Left ventricle myocardium inferior (tissue), 1 donor: ENCODE measurements around the gene L3MBTL4. TPM values are rescaled to one million over a fixed set of nuclear protein-coding genes. Genes with fewer than 3 reads are reported as not detected.

ENCODE experiments used
- DNase-seq: peaks from one replicate; pipeline ENCODE4 v3.0.0-alpha.2; 2020
- H3K27ac ChIP-seq: fragments of 200-600 bp; replicated peaks from 2 replicates; pipeline ENCODE4 v1.8.0; 2021
- H3K27me3 ChIP-seq: fragments of 200-600 bp; 2 replicates; pipeline ENCODE4 v1.8.0; 2021; ENCODE audit warnings: low read depth
- H3K36me3 ChIP-seq: fragments of 200-600 bp; 2 replicates; pipeline ENCODE4 v1.8.0; 2021
- H3K4me1 ChIP-seq: fragments of 200-600 bp; 2 replicates; pipeline ENCODE4 v1.8.0; 2021
- H3K4me3 ChIP-seq: fragments of 200-600 bp; 2 replicates; pipeline ENCODE4 v1.8.0; 2021; ENCODE audit warnings: mild to moderate bottlenecking, moderate library complexity
- H3K9me3 ChIP-seq: fragments of 200-600 bp; replicated peaks from 2 replicates; pipeline ENCODE4 v1.8.0; 2021
- intact Hi-C: fragments of 100-400 bp; cut with micrococcal nuclease; formaldehyde crosslinking; loops from one replicate; pipeline ENCODE4 v1.11.0; 2022
- total RNA-seq: library from RNA; stranded (reverse); fragmentation: NEBNext Ultra II Directional; extraction: Animal tissue kit (Norgen Biotek cat#: 25700); gene quantifications from one replicate; pipeline ENCODE4 v1.2.1, GENCODE V29; 2021
- TF ChIP-seq, protein P1 (sequence below): fragments of 200-600 bp; IDR thresholded peaks from 2 replicates; pipeline ENCODE4 v1.8.0; 2021; ENCODE audit warnings: antibody characterized with exemption, mild to moderate bottlenecking, borderline replicate concordance
- donor health status: DM: no; HTN: yes; CAD: no; lungs with severe emphysema.

The L3MBTL4 gene
- total RNA-seq, 1 donor from 2014 or later = 3.5 TPM

DNA sequence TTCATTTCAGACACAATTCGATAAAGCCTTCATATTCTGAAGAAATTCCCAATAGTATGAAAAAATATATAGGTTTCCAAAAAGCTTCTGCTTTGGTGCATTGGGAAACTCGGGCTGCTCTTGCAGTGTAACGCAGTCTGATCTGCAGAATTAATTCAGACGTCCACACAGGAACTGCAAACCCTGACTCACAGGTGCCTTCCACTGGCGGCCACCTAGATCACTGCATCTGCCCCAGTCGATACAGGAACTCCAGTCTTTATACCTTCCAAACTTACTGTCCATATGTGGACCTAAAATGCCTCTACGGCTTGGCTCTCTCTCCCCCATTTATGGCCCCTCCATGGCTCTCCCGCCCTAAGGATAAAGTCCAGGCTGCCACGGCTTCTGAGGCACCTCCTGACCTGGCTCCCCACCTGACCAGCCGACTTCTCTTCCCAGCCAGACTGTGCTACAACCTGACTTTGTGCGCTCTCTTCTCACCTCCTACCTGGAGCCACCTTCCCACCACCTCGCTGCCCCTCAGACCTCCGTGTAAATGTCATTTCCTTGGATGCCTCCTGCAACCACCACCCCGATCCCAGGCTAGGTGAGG lies 39.7 kb downstream of the L3MBTL4 start:
- intact Hi-C loops = no loop called here
- no peak for DNase-seq
- no peaks in the 10 kb centered on the region for H3K4me1 ChIP-seq
- TF ChIP-seq, protein P1, sequence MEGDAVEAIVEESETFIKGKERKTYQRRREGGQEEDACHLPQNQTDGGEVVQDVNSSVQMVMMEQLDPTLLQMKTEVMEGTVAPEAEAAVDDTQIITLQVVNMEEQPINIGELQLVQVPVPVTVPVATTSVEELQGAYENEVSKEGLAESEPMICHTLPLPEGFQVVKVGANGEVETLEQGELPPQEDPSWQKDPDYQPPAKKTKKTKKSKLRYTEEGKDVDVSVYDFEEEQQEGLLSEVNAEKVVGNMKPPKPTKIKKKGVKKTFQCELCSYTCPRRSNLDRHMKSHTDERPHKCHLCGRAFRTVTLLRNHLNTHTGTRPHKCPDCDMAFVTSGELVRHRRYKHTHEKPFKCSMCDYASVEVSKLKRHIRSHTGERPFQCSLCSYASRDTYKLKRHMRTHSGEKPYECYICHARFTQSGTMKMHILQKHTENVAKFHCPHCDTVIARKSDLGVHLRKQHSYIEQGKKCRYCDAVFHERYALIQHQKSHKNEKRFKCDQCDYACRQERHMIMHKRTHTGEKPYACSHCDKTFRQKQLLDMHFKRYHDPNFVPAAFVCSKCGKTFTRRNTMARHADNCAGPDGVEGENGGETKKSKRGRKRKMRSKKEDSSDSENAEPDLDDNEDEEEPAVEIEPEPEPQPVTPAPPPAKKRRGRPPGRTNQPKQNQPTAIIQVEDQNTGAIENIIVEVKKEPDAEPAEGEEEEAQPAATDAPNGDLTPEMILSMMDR = no peak
- H3K27ac ChIP-seq = no peak overlapping the region
- peaks cover 38% of the 10 kb centered on the region for H3K9me3 ChIP-seq
- no peaks in the 10 kb centered on the region for H3K27me3 ChIP-seq
- H3K4me3 ChIP-seq = no peak overlapping the region
- no peaks in the 10 kb centered on the region for H3K36me3 ChIP-seq

DNA sequence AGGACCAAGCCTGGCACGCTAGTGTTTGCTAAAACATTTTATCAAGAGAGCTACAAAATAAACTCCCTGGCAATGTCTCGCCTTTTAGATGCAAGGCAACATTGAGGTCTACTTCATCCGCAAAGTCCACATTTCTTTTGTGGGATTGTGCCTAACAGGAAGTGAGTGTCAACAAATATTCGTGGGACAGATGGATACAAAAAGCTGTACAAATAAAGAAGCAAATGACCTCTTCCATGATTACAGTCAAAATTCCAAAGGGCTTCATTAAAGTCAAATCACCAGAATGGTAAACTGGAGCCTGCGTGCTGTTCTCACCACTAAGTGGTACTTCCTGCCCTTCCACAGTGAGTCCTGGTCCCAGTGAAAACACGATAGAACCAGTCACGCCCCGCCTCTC lies 40.4 kb downstream of the L3MBTL4 start:
- TF ChIP-seq, protein P1 = no peak
- intact Hi-C loops = no loop called here
- no peaks in the 10 kb centered on the region for H3K4me1 ChIP-seq
- peaks cover 32% of the 10 kb centered on the region for H3K9me3 ChIP-seq
- no peaks in the 10 kb centered on the region for H3K27me3 ChIP-seq
- H3K36me3 ChIP-seq = no peaks in the 10 kb centered on the region
- DNase-seq = no peak
- no peak overlapping the region for H3K4me3 ChIP-seq
- no peak overlapping the region for H3K27ac ChIP-seq

DNA sequence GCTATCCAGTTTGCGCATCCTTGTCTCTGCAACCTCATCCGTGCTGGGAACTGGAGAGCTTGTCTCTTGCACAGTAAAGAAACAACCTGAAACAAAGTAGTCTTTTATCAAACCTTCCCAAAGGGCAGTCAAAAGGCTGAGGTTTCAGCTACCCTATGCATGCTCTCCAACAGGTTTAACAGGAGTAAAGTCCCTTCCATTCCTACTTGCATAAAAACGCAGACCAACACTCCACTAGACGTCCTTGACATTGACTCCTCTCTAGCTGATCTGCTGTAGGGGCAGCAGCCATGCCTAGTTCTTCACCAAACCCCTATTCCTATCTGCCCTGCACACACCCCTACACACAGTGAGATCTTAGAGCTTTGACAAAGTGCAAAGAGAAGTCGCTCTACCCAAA lies 41.5 kb downstream of the L3MBTL4 start:
- Histone ChIP-seq H3K36me3 (no peaks in the 10 kb centered on the region), H3K27ac (no peak overlapping the region), H3K4me3 (no peak overlapping the region), H3K9me3 (peaks cover 22% of the 10 kb centered on the region), H3K4me1 (no peaks in the 10 kb centered on the region), H3K27me3 (no peaks in the 10 kb centered on the region)
- TF ChIP-seq, protein P1 = no peak
- intact Hi-C loops = no loop called here
- no peak for DNase-seq

DNA sequence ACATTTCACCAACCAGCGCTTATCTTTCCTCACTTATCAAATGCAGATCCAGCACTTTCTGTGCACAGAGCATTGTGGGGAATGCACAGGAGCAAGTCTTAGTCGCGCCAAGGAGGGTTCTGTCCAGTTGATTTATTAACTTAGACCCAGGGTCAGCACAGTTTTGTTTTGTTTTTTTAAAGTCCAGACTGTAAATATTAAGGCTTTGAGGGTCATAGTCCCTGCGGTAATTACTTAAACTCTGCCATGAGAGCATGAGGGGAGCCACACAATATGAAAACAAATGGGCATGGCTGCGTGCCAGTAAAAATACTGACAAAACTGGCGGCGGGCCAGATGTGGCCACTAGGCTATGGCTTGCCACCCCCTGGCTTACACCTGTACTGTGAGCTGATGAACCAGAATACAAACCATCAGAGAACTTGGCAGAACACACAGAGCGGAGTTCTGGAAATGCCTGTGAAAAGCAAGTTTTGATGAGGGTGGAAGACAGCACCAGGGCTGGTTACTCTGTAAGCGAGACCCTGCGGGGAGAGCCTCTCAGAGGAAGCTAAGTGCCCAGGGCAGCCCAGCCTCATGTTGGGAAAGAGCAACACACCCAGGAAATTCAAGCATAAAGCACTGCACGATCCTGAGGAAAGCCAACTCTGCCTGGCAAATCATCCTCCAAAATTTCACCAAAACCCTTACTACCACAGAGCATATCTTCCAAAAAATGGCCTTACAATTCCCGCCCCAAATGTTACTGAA lies 43.6 kb downstream of the L3MBTL4 start:
- Histone ChIP-seq H3K27me3 (no peaks in the 10 kb centered on the region), H3K9me3 (peaks cover 9% of the 10 kb centered on the region), H3K36me3 (no peaks in the 10 kb centered on the region), H3K4me1 (no peaks in the 10 kb centered on the region), H3K4me3 (no peak overlapping the region), H3K27ac (no peak overlapping the region)
- TF ChIP-seq, protein P1 = no peak
- intact Hi-C loops = no loop called here
- no peak for DNase-seq

DNA sequence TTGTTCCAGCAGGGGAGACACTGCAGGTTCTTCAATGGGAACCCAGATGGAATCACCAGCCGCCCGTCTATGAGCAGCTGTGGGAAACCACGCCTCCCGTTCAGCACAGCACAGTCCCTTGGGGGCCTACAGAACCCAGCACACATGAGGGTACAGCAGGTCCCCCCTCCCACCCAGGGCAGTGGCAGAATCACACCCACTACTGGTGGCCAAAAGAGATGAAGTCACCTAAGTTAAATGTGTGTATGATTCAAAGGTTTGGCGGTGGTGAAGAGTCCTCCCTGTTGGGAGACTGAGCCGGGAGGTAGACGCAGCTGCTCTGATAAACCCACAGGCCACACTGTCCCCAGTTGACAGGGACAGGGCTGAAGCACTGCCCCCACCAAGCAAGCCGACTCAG lies 44.3 kb downstream of the L3MBTL4 start:
- Histone ChIP-seq H3K27me3 (no peaks in the 10 kb centered on the region), H3K4me1 (no peaks in the 10 kb centered on the region), H3K9me3 (peaks cover 9% of the 10 kb centered on the region), H3K36me3 (no peaks in the 10 kb centered on the region), H3K4me3 (no peak overlapping the region), H3K27ac (no peak overlapping the region)
- intact Hi-C loops = no loop called here
- no peak for DNase-seq
- TF ChIP-seq, protein P1 = no peak
